Epithelial cell of proximal tubule (primary cell): ENCODE data around the gene A1BG. TPM values are rescaled to one million over a fixed set of nuclear protein-coding genes. Genes with fewer than 3 reads are reported as not detected.

Experiments
- DNase-seq: peaks from one replicate; pipeline ENCODE4 v3.0.0-alpha.2; 2011; ENCODE audit warnings: low read depth
- H3K4me3 ChIP-seq: 2 replicates; pipeline ENCODE4 v1.5.1; 2011; ENCODE audit warnings: low read depth, mild to moderate bottlenecking, low read length
- CTCF ChIP-seq: conservative IDR thresholded peaks from 2 replicates; pipeline ENCODE4 v1.5.1; 2012; ENCODE audit warnings: low read depth, mild to moderate bottlenecking, low read length
- total RNA-seq: library from RNA; depleted of rRNA; stranded (reverse); fragments of >200 nt; gene quantifications from 2 replicates; pipeline ENCODE4 v1.2.3, GENCODE V29; 2015

A1BG gene
- total RNA-seq, 1 donor from 2014 or later: 20.1 TPM

- TF ChIP-seq CTCF: no peak
- no peak for DNase-seq
- H3K4me3 ChIP-seq: no peak overlapping the region
These were observed 45.3 kb upstream of the A1BG start for GRCh38 chr19:58398545-58398944.

GRCh38 chr19:58398087-58398486 lies 44.8 kb upstream of the A1BG start:
- H3K4me3 ChIP-seq: no peak overlapping the region
- no peak for DNase-seq
- no peak for TF ChIP-seq CTCF

GRCh38 chr19:58397533-58398037 lies 44.3 kb upstream of the A1BG start:
- TF ChIP-seq CTCF: no peak
- DNase-seq: no peak
- H3K4me3 ChIP-seq: no peak overlapping the region

- H3K4me3 ChIP-seq: no peak overlapping the region
- DNase-seq: no peak
- no peak for TF ChIP-seq CTCF
These were observed 43.6 kb upstream of the A1BG start for GRCh38 chr19:58396691-58397532.

- DNase-seq: no peak
- H3K4me3 ChIP-seq: no peak overlapping the region
- no peak for TF ChIP-seq CTCF
These were observed 42.8 kb upstream of the A1BG start for GRCh38 chr19:58395979-58396627.

- no peak for TF ChIP-seq CTCF
- DNase-seq: no peak
- H3K4me3 ChIP-seq: no peak within 1 kb of the TSS
These were observed 42.1 kb upstream of the A1BG start, which contains the start of gene RNF225 for GRCh38 chr19:58395220-58395978. RNF225 (plus strand) TSS chr19:58395656; CDS start chr19:58396090, 434 bp downstream.
